ENCODE results near the gene ADAT1.

GRCh38 chr16:75599452-75600277 is 23.4 kb downstream of the ADAT1 start:
- TF ChIP-seq THAP11 (CRISPR knock-in tag; IDR thresholded peaks at IDR 0.05), result no peak
- TF ChIP-seq ZFX (CRISPR knock-in tag; IDR thresholded peaks at IDR 0.05; ENCODE audit: low read depth), result no peak
- no peak for TF ChIP-seq ARID2 (CRISPR knock-in tag; IDR thresholded peaks at IDR 0.05; ENCODE audit: borderline replicate concordance)
